NCI-H2227 (cell line): ENCODE data around the gene ZNRD2.

Source experiments
- DNase-seq: peaks from one replicate; lab custom pipeline; 2025; ENCODE audit not compliant: unreplicated experiment; lab: John Stamatoyannopoulos, UW

ZNRD2 gene

DNA sequence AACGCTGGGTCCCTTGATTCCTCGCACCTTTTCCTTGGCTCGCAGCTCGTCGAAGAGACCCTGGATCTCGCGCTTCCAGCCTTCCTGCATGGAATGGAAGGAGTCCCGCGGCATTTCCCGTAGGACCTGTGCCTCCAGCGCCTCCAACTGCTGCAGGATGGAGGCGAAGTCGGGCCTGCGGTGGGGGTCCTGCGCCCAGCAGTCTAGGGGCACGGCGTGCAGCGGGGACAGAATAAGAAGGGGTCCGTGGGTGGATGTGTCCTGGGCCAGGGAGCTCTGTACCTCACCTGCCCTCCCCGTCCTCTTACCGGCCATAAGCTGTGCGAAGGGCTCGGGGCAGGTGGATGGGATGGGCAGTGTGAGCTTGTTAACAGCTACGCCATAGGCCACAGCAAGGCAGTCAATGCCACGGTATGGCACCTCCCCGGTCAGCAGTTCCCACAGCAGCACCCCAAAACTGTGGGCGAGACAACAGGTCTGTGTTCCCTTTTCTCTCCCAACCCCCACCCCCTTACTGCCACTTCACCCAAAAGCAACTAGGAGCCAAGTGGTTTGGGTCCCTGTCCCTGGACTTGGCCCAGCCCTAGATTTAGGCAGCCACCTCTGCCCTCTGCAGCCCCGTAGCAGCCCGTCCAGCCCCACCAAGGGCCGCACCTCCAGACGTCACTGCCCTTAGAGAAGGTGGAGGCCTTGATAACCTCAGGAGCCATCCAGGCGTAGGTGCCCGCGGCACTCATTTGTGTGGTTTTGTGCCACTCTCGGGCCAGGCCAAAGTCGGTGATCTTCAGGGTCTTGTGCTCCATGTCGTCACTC is 37.5 kb downstream of the ZNRD2 start:
- DNase-seq: no peak

DNA sequence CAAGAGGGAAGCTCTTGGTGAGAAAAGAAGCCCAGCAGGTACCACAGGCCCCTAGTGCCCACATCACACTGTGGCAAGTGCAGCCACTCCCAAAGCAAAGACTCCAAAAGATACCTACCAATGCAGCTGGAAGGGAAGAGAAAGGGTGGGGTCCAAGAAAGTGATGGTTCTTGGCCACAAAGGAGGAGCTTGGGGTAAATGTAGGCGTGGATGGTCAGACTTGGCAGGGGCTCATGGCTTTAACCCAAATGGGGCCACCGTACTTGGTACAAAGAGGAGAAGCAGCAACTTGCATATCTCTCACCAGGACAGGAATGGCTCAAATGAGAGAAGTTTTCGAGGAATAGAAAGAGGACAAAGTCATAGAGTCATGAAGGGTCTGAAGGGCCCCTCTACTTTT is 39.0 kb downstream of the ZNRD2 start:
- no peak for DNase-seq

DNA sequence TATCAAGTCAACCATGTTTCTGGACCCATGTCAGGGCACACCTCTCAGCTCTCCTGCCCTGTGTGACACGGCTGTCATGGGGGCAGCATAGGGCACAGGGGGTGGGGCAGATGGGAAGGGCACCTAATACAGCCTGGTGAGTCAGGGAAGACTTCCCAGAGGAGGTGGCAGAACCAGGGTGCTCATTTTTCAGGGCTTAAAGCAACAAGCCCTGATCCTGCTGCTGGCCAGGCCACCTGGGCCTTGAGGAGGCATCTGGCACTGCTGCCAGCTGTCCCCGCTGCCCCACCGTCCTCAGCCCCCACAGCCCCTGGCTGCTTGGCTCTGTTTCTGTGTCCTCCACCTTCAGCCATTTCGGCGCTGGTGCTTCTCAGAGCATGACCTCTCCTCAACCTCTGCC is 39.4 kb downstream of the ZNRD2 start:
- DNase-seq: no peak

DNA sequence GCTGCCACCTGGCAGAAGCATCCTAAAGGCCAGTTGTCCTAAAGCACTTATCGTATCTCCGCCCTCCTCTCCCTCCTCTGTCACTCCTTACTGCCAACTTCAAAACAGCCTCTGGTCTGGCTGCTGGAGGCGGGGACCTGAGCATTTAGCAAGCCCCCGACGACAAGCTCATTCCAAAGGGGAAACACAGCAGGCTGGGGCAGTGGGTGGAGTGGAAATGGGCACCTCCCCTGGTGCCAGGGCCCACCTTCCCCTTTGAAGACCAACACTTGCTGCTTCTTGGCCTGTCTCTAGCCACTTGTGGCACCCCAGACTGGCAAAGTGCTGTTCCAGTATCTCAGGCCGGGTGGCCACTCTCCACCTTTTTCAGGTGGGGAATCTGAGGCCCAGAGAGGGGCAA is 40.1 kb downstream of the ZNRD2 start:
- no peak for DNase-seq

DNA sequence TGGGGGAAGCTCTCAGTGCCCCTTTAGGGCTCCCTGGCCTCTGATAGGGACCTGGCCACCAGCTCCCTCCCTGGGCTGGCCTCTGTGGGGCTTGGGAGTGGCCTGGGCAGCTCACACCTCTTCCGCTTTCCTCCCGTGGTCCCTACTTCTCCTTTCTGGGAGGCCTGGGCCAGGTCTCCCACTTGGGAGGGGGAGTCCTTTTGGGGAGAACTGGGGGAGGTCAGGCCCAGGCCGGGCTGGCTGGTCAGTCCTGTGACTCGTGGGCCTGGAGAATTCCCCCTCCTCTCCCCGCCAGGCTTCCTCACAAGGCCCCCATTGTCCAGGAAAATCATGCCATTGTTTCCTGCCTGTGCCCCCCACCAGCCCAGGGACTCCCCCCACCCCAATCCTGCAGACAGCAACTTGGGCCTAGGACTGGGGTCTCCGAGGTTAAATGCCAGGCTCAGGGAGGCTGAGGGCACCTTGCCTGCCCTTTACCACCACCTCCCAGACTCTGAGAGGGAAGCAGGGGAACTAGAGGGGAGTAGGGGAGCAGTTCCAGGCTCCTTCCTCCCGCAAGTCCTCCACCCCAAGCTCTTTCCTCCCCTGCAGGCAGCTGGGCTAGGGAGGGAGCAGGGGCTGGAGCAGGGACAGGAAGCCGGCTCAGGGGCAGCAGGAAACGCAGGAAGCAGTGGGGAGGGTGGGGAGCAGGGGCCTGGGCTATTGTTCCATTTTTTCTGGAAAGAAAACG is 40.9 kb downstream of the ZNRD2 start:
- DNase-seq: no peak

DNA sequence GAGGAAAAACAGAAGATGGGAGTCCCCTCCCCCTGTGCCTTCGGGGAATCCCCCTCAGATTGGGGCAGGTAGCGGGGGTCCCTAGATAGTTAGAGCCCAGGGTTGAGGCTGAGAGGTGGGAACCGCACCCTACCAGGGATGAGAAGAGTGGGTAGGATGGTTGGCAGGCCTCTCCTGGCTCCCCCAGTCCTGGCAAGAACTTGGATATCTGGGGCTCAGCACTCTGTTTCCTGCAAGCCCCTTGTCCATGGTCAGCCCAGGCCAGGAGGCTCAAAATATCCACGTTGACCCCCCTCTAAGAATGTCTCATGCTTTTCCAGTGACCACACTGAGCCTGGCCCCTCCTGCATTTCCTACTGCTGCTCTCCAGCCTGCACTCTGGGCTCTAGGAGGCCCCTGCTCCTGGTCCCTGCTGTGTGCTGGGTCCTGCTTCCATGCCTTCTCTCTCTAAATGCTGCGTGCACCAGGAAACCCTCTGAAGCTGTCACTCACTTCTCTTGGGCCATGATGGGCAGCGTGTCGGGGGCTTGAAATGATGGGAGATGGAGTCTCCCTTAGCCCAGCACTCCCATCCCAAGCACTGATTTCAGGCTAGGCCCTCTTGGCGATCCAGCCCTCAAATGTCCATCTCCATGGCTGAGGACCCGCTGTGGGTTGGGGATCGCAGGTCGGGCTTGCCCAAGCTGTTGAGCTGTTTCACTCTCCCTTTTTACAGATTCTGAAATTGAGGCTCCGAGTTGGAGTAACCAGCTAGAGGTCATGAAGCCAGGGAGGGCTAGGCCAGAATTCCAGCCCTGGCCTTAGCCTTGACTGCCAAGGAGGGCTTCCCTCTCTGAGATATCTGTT is 41.7 kb downstream of the ZNRD2 start:
- DNase-seq: no peak

DNA sequence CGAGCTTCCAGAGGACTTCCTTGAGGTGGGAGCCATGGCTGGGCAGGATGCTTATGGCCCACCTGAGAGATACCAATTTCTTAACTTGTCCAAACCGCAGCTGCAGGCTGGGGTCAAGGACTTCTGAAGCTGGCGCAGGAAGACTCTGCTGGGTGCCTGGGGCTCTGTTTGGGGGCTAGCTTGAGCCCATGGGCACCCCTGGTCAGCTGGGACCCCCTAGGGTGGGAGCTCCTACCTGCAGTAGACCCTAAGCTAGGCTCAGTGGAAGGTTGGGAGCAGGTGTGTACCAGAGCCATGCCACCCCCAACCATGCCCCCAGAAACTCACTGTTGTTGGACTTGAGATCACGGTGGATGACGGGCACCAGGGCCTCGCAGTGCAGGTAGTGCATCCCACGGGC is 42.4 kb downstream of the ZNRD2 start:
- no peak for DNase-seq

DNA sequence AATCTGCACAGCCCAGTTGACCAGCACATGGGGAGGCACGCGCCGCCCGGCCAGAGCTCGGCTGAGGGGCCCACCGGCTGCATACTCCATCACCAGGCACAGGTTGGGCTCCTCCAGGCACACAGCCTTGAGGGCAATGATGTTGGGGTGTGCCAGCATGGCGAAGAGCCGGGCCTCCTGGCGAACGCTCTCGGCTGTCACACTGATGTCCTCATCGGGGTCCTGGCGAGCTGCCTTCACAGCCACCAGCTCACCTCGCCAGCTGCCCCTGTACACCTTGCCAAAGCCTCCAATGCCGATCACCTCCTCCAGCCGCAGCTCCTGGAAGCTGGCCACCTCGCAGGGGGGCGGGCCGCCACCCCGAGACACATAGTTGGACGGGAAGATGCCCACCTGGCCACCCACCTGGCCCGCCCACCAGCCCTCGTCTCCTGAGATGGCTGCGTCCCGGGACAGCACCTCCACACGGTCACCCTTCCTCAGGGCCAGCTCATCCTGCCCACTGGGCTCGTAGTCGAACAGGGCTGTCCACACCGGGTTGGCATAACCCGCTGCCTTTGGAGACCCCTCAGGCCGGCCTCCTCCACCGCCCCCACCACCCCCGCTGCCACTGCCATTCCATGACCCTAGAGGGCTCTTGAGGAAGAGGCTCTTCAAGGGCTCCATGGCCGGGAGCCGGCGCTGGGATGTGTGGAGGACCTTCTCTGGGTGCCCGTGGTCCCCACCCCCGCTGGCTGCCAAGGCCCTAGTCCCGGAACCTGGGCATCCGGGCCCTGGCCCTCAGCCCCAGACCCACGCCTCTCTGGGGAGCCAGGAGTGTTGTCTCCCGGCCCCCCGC is 43.0 kb downstream of the ZNRD2 start:
- DNase-seq: no peak

DNA sequence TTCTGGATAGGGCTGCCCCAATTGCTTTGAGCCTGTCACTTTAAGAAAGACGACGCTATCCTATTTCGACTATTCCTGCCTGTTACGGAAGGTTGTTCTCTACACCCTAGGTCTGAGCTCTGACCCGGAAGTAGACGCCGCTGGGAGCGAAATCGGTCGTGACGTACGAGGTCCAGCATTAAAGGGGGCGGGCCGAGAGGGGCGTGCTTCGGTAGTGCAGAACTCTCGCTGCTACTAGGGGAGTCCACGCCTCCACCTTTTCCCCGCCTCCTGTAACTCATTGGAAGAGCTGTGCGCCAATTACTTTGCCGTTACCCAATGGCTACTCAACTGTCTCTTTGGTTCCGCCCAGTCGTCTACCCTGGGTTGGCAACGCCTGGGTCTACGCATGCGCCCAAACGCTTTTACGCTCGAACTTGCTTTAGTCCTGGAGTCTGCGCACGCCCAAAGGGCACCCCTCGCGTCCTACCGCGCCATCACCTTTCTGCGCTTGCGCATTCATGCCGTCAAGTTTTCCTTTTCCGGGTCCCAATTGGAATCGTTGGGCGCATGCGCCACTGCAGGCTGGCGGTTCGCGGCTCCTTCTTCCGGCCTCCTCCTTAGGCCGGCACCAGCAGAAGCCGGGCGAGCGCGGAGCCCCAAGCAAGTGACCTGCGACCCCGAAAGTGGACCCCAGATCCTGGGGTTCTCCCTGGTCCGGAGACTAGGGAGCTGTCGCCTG is 45.1 kb downstream of the ZNRD2 start, which contains the start of gene PCNX3:
Gene PCNX3 (plus strand): TSS at position 548 of the 721 bp plus-strand sequence. CDS start 536 bp downstream, outside the sequence.
- peak; percentile 100 for DNase-seq

DNA sequence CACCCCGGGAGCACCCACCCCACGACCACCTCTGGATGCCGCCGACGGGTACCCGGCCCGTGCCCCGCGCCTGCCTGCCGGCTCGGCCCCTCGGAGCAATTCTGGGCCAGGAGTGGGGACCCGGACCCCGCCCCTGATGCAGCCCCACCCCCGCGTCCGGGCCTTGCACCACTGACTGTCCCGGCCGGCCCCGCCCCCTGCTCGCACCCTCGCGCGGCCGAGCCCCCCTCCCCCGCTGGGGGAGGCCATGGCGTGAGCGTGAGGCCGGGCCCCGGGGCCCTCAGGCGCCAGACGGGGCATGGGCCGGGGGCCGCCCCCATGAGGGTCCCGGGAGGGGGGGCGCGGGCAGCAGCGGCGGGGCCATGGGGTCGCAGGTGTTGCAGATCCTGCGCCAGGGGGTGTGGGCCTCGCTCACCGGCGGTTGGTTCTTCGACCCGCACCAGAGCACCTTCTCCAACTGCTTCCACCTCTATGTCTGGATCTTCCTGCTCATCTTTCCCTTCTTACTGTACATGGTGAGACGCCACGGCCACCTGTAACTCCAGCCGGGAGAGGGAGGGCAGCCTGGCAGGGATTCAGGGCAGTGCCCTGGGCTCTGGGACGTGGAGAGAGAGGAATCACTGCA is 45.8 kb downstream of the ZNRD2 start:
- peak; percentile 72 for DNase-seq

DNA sequence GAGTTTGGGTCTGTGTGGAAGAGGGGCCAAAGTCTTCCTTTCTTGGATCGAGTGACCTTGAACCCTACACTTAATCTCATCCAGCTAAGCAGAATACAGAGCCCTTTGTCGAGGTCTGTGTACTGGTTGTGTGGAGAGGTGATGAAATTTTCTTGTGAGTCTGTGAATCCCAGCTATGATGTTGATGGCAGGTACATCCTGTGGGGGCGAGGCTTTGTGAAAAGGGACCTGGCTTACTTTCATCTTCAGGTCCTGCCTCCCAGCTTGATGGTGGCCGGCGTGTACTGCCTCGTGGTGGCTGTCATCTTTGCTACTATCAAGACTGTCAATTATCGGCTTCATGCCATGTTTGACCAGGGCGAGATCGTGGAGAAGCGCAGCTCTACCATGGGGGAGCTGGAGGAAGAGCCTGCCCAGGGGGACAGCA is 46.3 kb downstream of the ZNRD2 start:
- DNase-seq: no peak

DNA sequence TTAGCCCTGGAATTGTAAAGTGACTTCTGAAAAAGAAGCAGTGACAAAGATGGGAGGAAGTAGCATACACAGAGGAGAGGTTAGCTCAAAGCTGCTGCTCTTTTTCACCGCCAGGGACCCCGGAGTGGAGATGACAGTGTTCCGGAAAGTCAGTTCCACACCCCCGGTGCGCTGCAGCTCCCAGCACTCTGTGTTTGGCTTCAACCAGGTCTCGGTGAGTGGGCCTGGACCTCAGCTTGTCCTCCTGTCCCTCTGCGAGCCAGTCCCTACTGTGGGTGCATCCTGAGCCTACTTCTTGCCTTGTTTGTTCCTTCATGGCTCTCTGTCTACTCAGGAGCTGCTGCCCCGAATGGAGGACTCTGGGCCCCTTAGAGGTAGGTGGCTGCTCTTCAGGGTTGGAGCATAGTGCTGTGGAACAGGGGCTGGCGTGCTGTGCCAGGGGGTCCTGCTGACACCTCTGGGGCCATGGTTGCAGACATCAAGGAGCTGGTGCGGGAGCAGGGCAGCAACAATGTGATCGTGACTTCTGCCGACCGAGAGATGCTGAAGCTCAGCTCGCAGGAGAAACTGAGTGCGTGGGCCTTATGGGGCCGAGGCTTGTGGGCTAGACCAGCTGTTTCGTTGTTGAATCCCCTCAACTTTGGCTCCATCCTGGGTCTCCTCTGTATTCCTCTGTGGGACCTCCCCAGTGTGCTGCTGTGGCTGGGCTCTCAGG is 47.0 kb downstream of the ZNRD2 start:
- no peak for DNase-seq

DNA sequence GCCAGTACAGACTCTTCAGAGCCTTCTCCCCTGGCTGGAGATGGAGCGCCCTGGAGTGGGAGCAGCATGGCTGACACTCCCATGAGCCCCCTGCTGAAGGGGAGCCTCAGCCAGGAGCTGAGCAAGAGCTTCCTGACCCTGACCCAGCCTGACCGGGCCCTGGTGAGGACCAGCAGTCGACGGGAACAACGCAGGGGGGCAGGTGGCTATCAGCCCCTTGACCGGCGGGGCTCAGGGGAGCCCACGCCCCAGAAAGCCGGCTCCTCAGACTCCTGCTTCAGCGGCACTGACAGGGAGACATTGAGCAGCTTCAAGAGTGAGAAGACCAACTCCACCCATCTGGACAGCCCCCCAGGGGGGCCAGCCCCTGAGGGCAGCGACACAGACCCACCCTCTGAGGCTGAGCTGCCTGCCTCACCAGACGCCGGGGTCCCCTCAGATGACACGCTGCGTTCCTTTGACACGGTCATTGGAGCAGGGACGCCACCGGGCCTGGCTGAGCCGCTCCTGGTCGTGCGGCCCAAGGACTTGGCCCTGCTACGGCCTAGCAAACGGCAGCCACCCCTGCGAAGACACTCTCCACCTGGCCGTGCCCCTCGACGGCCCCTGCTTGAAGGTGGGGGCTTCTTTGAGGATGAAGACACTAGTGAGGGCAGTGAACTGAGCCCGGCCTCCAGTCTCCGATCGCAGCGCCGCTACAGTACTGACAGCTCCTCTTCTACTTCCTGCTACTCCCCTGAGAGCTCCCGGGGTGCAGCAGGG is 47.9 kb downstream of the ZNRD2 start:
- DNase-seq: no peak

DNA sequence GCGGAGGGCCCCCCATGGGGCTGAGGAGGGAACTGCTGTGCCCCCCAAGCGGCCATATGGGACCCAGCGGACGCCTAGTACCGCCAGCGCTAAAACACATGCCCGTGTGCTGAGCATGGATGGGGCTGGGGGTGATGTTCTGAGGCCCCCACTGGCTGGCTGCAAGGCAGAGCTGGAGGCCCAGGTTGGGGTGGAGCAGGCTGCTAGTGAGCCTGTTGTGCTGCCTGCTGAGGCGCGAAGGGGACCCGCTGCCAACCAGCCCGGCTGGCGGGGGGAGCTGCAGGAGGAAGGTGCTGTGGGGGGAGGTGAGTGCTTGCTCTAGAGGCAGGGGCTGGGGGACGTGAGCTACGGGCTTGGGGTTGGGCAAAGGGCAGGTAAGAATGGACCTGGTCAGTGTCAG is 48.5 kb downstream of the ZNRD2 start:
- DNase-seq: no peak

DNA sequence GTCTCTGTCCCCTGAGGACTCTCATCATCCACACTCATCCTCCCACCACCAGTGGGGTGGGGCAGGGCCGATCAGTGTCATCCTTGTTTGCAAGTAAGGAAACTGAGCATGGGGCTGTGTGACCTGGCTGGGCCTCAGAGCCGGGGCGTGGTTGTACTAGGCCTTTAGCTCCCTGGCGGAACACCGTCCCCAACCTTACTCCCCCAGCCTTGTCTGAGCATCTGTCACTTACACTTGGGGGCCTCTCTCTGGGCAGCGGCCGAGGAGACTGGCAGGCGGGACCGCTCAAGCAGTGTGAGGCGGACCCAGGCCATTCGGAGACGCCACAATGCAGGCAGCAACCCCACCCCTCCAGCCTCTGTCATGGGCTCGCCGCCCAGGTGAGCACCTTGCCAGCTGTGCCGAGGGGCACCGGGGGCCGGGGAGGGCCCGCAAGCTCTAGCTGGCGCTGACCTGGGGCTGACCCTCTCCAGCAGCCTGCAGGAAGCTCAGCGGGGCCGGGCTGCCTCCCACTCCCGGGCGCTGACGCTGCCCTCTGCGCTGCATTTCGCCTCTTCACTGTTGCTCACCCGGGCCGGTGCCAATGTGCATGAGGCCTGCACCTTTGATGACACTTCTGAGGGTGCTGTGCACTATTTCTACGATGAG is 49.1 kb downstream of the ZNRD2 start:
- DNase-seq: no peak

DNA sequence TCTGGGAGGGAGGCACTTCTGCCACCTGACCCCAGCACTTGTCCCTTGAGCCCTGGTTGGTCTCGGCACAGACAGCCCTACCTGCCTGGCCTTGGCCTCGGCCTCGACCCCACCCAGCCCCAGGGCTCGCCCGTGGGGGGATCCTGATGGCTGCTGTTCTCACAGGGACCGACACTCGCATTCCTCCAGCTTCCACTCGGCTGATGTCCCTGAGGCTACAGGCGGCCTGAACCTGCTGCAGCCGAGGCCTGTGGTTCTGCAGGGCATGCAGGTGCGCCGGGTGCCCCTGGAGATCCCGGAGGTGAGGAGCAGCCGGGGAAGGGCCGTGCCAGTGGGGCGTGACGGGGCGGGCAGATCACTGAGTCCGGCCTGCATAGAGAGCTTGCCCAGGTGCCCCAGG is 50.4 kb downstream of the ZNRD2 start:
- no peak for DNase-seq

DNA sequence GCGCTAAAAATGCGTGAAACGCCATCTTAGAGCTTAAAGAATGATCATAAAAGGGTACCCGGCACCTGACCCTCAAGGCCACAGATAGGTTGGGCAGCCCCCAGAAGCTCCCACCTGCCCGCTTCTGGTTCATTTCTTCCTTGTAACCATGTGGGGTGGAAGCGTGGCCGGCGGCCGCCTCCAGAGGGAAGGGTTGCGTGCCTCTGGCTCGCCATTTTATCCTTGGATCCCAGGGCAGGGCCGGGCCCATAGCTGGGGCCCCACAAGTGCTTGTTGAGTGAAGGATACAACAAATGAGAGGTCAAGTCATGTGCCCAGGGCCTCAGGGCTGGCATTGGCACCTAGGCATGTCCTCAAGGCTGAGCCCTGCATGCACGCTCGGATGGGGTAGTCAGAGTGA is 51.2 kb downstream of the ZNRD2 start:
- DNase-seq: no peak
